SK-N-SH treated with all-trans-retinoic acid at 6 μM for 48 hours (cell line): ENCODE measurements around the gene GTF2E1.
"Not testable (repeated sequence)": the region's sequence is repeated elsewhere in the genome, so short reads cannot be mapped to it uniquely, and the experiment has no call there.

Experiments
- ATAC-seq: fragments of 200-7000 bp; cut with Tn5 transposase; 3 replicates; pipeline ENCODE4 v1.9.1; 2020; ENCODE audit warnings: mild to moderate bottlenecking, moderate library complexity
- ARNTL ChIP-seq: fragments of 450-650 bp; formaldehyde crosslinking; IDR thresholded peaks from 2 replicates; pipeline ENCODE4 v1.5.0; 2020; ENCODE audit warnings: low read depth, mild to moderate bottlenecking, moderate library complexity, borderline replicate concordance
- BACH2 ChIP-seq: fragments of 250-450 bp; sonication (Bioruptor Pico); IDR thresholded peaks from 2 replicates; pipeline ENCODE4 v1.9.0; 2021; ENCODE audit warnings: mild to moderate bottlenecking, borderline replicate concordance
- CREB5 ChIP-seq: fragments of 250-450 bp; sonication (Bioruptor Pico); IDR thresholded peaks from 2 replicates; pipeline ENCODE4 v1.5.1; 2020; ENCODE audit warnings: low read depth, mild to moderate bottlenecking, moderate library complexity
- CSRNP3 ChIP-seq: fragments of 250-450 bp; sonication (Bioruptor Pico); IDR thresholded peaks from 2 replicates; pipeline ENCODE4 v1.5.1; 2021; ENCODE audit warnings: mild to moderate bottlenecking, moderate library complexity
- ESRRG ChIP-seq: fragments of 250-450 bp; sonication (Bioruptor Pico); IDR thresholded peaks from 2 replicates; pipeline ENCODE4 v1.6.1; 2021; ENCODE audit warnings: mild to moderate bottlenecking
- GLIS3 ChIP-seq: fragments of 250-450 bp; sonication (Bioruptor Pico); IDR thresholded peaks from 2 replicates; pipeline ENCODE4 v1.5.0; 2020; ENCODE audit warnings: mild to moderate bottlenecking, moderate library complexity
- ISL1 ChIP-seq: fragments of 250-450 bp; sonication (Bioruptor Pico); IDR thresholded peaks from 2 replicates; pipeline ENCODE4 v2.1.2; 2022; ENCODE audit warnings: mild to moderate bottlenecking, moderate library complexity
- OSR1 ChIP-seq: fragments of 250-450 bp; sonication (Bioruptor Pico); IDR thresholded peaks from 2 replicates; pipeline ENCODE4 v1.8.0; 2022; ENCODE audit warnings: moderate library complexity, mild to moderate bottlenecking, inconsistent platforms
- PATZ1 ChIP-seq: fragments of 250-450 bp; sonication (Bioruptor Pico); IDR thresholded peaks from 2 replicates; pipeline ENCODE4 v1.8.0; 2020; ENCODE audit warnings: mild to moderate bottlenecking, moderate library complexity, borderline replicate concordance
- POU6F1 ChIP-seq: fragments of 250-450 bp; sonication (Bioruptor Pico); IDR thresholded peaks from 2 replicates; pipeline ENCODE4 v1.8.0; 2021; ENCODE audit warnings: low read depth, mild to moderate bottlenecking, moderate library complexity, borderline replicate concordance
- PPARA ChIP-seq: fragments of 250-450 bp; sonication (Bioruptor Pico); IDR thresholded peaks from 2 replicates; pipeline ENCODE4 v1.5.0; 2020; ENCODE audit warnings: mild to moderate bottlenecking, borderline replicate concordance
- RARB ChIP-seq: fragments of 250-450 bp; sonication (Bioruptor Pico); IDR thresholded peaks from 2 replicates; pipeline ENCODE4 v1.8.0; 2021; ENCODE audit warnings: mild to moderate bottlenecking, moderate library complexity
- TCF4 ChIP-seq: fragments of 250-450 bp; sonication (Bioruptor Pico); IDR thresholded peaks from 2 replicates; pipeline ENCODE4 v1.8.0; 2021; ENCODE audit warnings: mild to moderate bottlenecking, moderate library complexity, borderline replicate concordance
- TOX ChIP-seq: fragments of 250-450 bp; sonication (Bioruptor Pico); IDR thresholded peaks from 2 replicates; pipeline ENCODE4 v1.8.0; 2021; ENCODE audit warnings: mild to moderate bottlenecking, moderate library complexity, borderline replicate concordance
- TSHZ2 ChIP-seq: fragments of 250-450 bp; sonication (Bioruptor Pico); IDR thresholded peaks from 2 replicates; pipeline ENCODE4 v1.5.0; 2020; ENCODE audit warnings: mild to moderate bottlenecking, moderate library complexity
- ZC3H10 ChIP-seq: fragments of 250-450 bp; sonication (Bioruptor Pico); IDR thresholded peaks from 2 replicates; pipeline ENCODE4 v1.5.1; 2021; ENCODE audit warnings: mild to moderate bottlenecking, moderate library complexity
- ZFP3 ChIP-seq: fragments of 250-450 bp; sonication (Bioruptor Pico); IDR thresholded peaks from 2 replicates; pipeline ENCODE4 v1.5.0; 2020; ENCODE audit warnings: mild to moderate bottlenecking, moderate library complexity
- ZFP30 ChIP-seq: fragments of 450-650 bp; formaldehyde crosslinking; IDR thresholded peaks from 2 replicates; pipeline ENCODE4 v1.5.0; 2022; ENCODE audit warnings: mild to moderate bottlenecking, moderate library complexity
- ZNF565 ChIP-seq: fragments of 450-650 bp; formaldehyde crosslinking; conservative IDR thresholded peaks from 2 replicates; pipeline ENCODE4 v1.5.0; 2020; ENCODE audit warnings: low read depth, mild to moderate bottlenecking, moderate library complexity
- ZNF70 ChIP-seq: fragments of 450-650 bp; formaldehyde crosslinking; IDR thresholded peaks from 2 replicates; pipeline ENCODE4 v1.5.0; 2020; ENCODE audit warnings: mild to moderate bottlenecking, moderate library complexity
- ZNF8 ChIP-seq: fragments of 450-650 bp; formaldehyde crosslinking; IDR thresholded peaks from 2 replicates; pipeline ENCODE4 v1.5.0; 2020; ENCODE audit warnings: mild to moderate bottlenecking, moderate library complexity

The GTF2E1 gene

GRCh38 chr3:120730576-120731542 is 11.7 kb upstream of the GTF2E1 start:
- TF ChIP-seq GLIS3 (no peak), ZNF70 (no peak), POU6F1 (CRISPR knock-in tag) (no peak), ZNF8 (CRISPR knock-in tag) (no peak), CSRNP3 (CRISPR knock-in tag) (no peak), BACH2 (CRISPR knock-in tag) (no peak), PPARA (no peak)
- ATAC-seq = no peak

GRCh38 chr3:120738006-120738405 is 4.5 kb upstream of the GTF2E1 start:
- not testable (repeated sequence) for ATAC-seq

- TF ChIP-seq ZNF565 (CRISPR knock-in tag) (no peak), PATZ1 (CRISPR knock-in tag) (no peak), PPARA (no peak), ZNF8 (CRISPR knock-in tag) (no peak), TOX (CRISPR knock-in tag) (no peak), RARB (no peak), ISL1 (no peak), TCF4 (CRISPR knock-in tag) (no peak), ARNTL (no peak), OSR1 (CRISPR knock-in tag) (no peak), TSHZ2 (CRISPR knock-in tag) (no peak), ZFP30 (no peak), ESRRG (CRISPR knock-in tag) (no peak), CSRNP3 (CRISPR knock-in tag) (no peak), ZC3H10 (CRISPR knock-in tag) (no peak), BACH2 (CRISPR knock-in tag) (no peak), ZFP3 (CRISPR knock-in tag) (no peak), CREB5 (CRISPR knock-in tag) (no peak), POU6F1 (CRISPR knock-in tag) (no peak)
- no peak for ATAC-seq
These were observed 1.2 kb upstream of the GTF2E1 start for GRCh38 chr3:120741320-120741719.
